ENCODE results near the gene CDC42BPG. TPM values are rescaled to one million over a fixed set of nuclear protein-coding genes. Genes with fewer than 3 reads are reported as not detected.

Gene CDC42BPG
- total and polyA plus RNA-seq, 3 experiments from 2014 or later: 0.52 to 2.3 (median 0.66) TPM

GRCh38 chr11:64879244-64879900, 34.9 kb upstream of the CDC42BPG start:
- Mint-ChIP-seq H3K4me3 (peak overlapping the region; percentile 98 to 100 (median 99)), H3K27me3 (peaks cover 0 to 10% of the 10 kb centered on the region in 2 donors), H3K36me3 (peaks cover 6 to 41% (median 6%) of the 10 kb centered on the region in 3 donors), H3K4me1 (peaks cover 55 to 70% (median 60%) of the 10 kb centered on the region in 3 donors), H3K27ac (peak overlapping the region; percentile 91 to 99 (median 97)), H3K9me3 (no peaks in the 10 kb centered on the region)
- H3K36me3 ChIP-seq (ENCODE audit: insufficient read depth, low read length): peaks cover 14% of the 10 kb centered on the region
- H3K4me1 ChIP-seq (ENCODE audit: insufficient read depth, low read length): peaks cover 54% of the 10 kb centered on the region
- peak overlapping the region; percentile 86 for H3K27ac ChIP-seq (ENCODE audit: low read depth, low read length)
- no peaks in the 10 kb centered on the region for H3K27me3 ChIP-seq (ENCODE audit: insufficient read depth, low read length, poor library complexity, severe bottlenecking)
- CTCF ChIA-PET: interaction anchor here (0.7 to 29.6 kb wide), 4 partner anchors 8 to 135 kb away, joined by 3 to 1256 read pairs (median 34); partner anchors contain the start of genes CDC42BPG and RASGRP2
- H3K4me3 ChIP-seq (ENCODE audit: low read length): peak overlapping the region; percentile 77
- POLR2A ChIA-PET: interaction anchor here (0.6 to 14.7 kb wide), 9 partner anchors 9 to 242 kb away, joined by 3 to 569 read pairs (median 4); partner anchors contain the start of genes CDC42BPG, PPP2R5B and SF1
- no peaks in the 10 kb centered on the region for H3K9me3 ChIP-seq (ENCODE audit: low read length)
- DNase-seq: no peak

GRCh38 chr11:64878494-64879243, 34.2 kb upstream of the CDC42BPG start, which contains the start of gene EHD1:
EHD1 (minus strand) TSS chr11:64878621; CDS start chr11:64878464, 157 bp downstream.
- peaks cover 58% of the 10 kb centered on the region for H3K4me1 ChIP-seq (ENCODE audit: insufficient read depth, low read length)
- no peaks in the 10 kb centered on the region for H3K27me3 ChIP-seq (ENCODE audit: insufficient read depth, low read length, poor library complexity, severe bottlenecking)
- ChIA-PET CTCF (interaction anchor here (0.7 to 29.6 kb wide), 4 partner anchors 9 to 135 kb away, joined by 3 to 1256 read pairs (median 34); partner anchors contain the start of genes CDC42BPG and RASGRP2), POLR2A (interaction anchor here (0.6 to 14.7 kb wide), 14 partner anchors 8 to 784 kb away, joined by 3 to 569 read pairs (median 4); partner anchors contain the start of genes CDC42BPG, PPP2R5B, RELA and SF1)
- Mint-ChIP-seq H3K4me1 (peaks cover 59 to 67% (median 62%) of the 10 kb centered on the region in 3 donors), H3K36me3 (peaks cover 6 to 45% (median 8%) of the 10 kb centered on the region in 3 donors), H3K27me3 (peaks cover 0 to 10% of the 10 kb centered on the region in 2 donors), H3K4me3 (peak within 1 kb of the TSS; percentile 98 to 100 (median 99)), H3K27ac (peak within 1 kb of the TSS; percentile 91 to 99 (median 98)), H3K9me3 (no peaks in the 10 kb centered on the region)
- H3K4me3 ChIP-seq (ENCODE audit: low read length): peak within 1 kb of the TSS; percentile 99
- peak within 1 kb of the TSS; percentile 86 for H3K27ac ChIP-seq (ENCODE audit: low read depth, low read length)
- H3K9me3 ChIP-seq (ENCODE audit: low read length): no peaks in the 10 kb centered on the region
- peaks cover 16% of the 10 kb centered on the region for H3K36me3 ChIP-seq (ENCODE audit: insufficient read depth, low read length)
- peak; percentile 99 to 100 (median 100) for DNase-seq

- H3K27ac ChIP-seq (ENCODE audit: low read depth, low read length): peak overlapping the region; percentile 76
- peaks cover 21% of the 10 kb centered on the region for H3K36me3 ChIP-seq (ENCODE audit: insufficient read depth, low read length)
- no peaks in the 10 kb centered on the region for H3K9me3 ChIP-seq (ENCODE audit: low read length)
- ChIA-PET CTCF (interaction anchor here (4.0 to 29.6 kb wide), 3 partner anchors 9 to 23 kb away, joined by 24 to 1256 read pairs (median 44); partner anchors contain the start of gene CDC42BPG), POLR2A (interaction anchor here (0.6 to 14.7 kb wide), 11 partner anchors 9 to 784 kb away, joined by 3 to 569 read pairs (median 5); partner anchors contain the start of genes CDC42BPG, RELA, SF1 and ZNHIT2)
- Mint-ChIP-seq H3K36me3 (peaks cover 6 to 50% (median 8%) of the 10 kb centered on the region in 3 donors), H3K4me3 (peak overlapping the region; percentile 98 to 100 (median 99)), H3K9me3 (no peaks in the 10 kb centered on the region), H3K4me1 (peaks cover 62 to 67% (median 63%) of the 10 kb centered on the region in 3 donors), H3K27ac (peak overlapping the region; percentile 91 to 99 (median 96)), H3K27me3 (peaks cover 0 to 10% of the 10 kb centered on the region in 2 donors)
- DNase-seq: no peak
- peak overlapping the region; percentile 99 for H3K4me3 ChIP-seq (ENCODE audit: low read length)
- H3K27me3 ChIP-seq (ENCODE audit: insufficient read depth, low read length, poor library complexity, severe bottlenecking): no peaks in the 10 kb centered on the region
- H3K4me1 ChIP-seq (ENCODE audit: insufficient read depth, low read length): peaks cover 63% of the 10 kb centered on the region
These were observed 33.7 kb upstream of the CDC42BPG start for GRCh38 chr11:64878223-64878493.

GRCh38 chr11:64877390-64878222, 33.2 kb upstream of the CDC42BPG start:
- Mint-ChIP-seq H3K27ac (peak overlapping the region; percentile 91 to 99 (median 96)), H3K4me3 (peak overlapping the region; percentile 98 to 100 (median 99)), H3K4me1 (peaks cover 67 to 70% (median 68%) of the 10 kb centered on the region in 3 donors), H3K9me3 (no peaks in the 10 kb centered on the region), H3K27me3 (peaks cover 0 to 10% of the 10 kb centered on the region in 2 donors), H3K36me3 (peaks cover 10 to 55% (median 13%) of the 10 kb centered on the region in 3 donors)
- Histone ChIP-seq H3K4me1 (ENCODE audit: insufficient read depth, low read length) (peaks cover 69% of the 10 kb centered on the region), H3K4me3 (ENCODE audit: low read length) (peak overlapping the region; percentile 99), H3K27ac (ENCODE audit: low read depth, low read length) (peak overlapping the region; percentile 76), H3K27me3 (ENCODE audit: insufficient read depth, low read length, poor library complexity, severe bottlenecking) (no peaks in the 10 kb centered on the region), H3K36me3 (ENCODE audit: insufficient read depth, low read length) (peaks cover 27% of the 10 kb centered on the region), H3K9me3 (ENCODE audit: low read length) (no peaks in the 10 kb centered on the region)
- POLR2A ChIA-PET: interaction anchor here (0.6 to 14.7 kb wide), 12 partner anchors 9 to 785 kb away, joined by 3 to 569 read pairs (median 4); partner anchors contain the start of genes ARL2, CDC42BPG, RELA and SF1
- DNase-seq: peak in 1 of 5 donors; percentile 29
- CTCF ChIA-PET: interaction anchor here (0.7 to 29.6 kb wide), 4 partner anchors 10 to 240 kb away, joined by 3 to 1256 read pairs (median 34); partner anchors contain the start of genes CDC42BPG and ZNHIT2

- peak overlapping the region; percentile 92 to 99 (median 96) for H3K27ac Mint-ChIP-seq
These were observed 32.4 kb upstream of the CDC42BPG start for GRCh38 chr11:64876835-64877341.

GRCh38 chr11:64876229-64876750, 31.8 kb upstream of the CDC42BPG start:
- H3K9me3 Mint-ChIP-seq: no peaks in the 10 kb centered on the region
- Histone ChIP-seq H3K4me1 (ENCODE audit: insufficient read depth, low read length) (peaks cover 79% of the 10 kb centered on the region), H3K4me3 (ENCODE audit: low read length) (peak overlapping the region; percentile 99), H3K9me3 (ENCODE audit: low read length) (no peaks in the 10 kb centered on the region), H3K36me3 (ENCODE audit: insufficient read depth, low read length) (peaks cover 38% of the 10 kb centered on the region), H3K27ac (ENCODE audit: low read depth, low read length) (peak overlapping the region; percentile 76), H3K27me3 (ENCODE audit: insufficient read depth, low read length, poor library complexity, severe bottlenecking) (no peaks in the 10 kb centered on the region)
- POLR2A ChIA-PET: interaction anchor here (1.9 to 14.7 kb wide), 2 partner anchors 18 to 98 kb away, joined by 8 to 569 read pairs; partner anchors contain the start of gene SF1
- H3K4me1 Mint-ChIP-seq: peaks cover 74 to 79% (median 78%) of the 10 kb centered on the region in 3 donors
- peaks cover 11 to 67% (median 16%) of the 10 kb centered on the region in 3 donors for H3K36me3 Mint-ChIP-seq
- CTCF ChIA-PET: interaction anchor here (2.1 to 29.6 kb wide), 5 partner anchors 11 to 22 kb away, joined by 6 to 1256 read pairs (median 24); partner anchors contain the start of gene CDC42BPG
- peak overlapping the region; percentile 92 to 99 (median 96) for H3K27ac Mint-ChIP-seq
- peak overlapping the region; percentile 98 to 100 (median 99) for H3K4me3 Mint-ChIP-seq
- H3K27me3 Mint-ChIP-seq: peaks cover 0 to 10% of the 10 kb centered on the region in 2 donors
- DNase-seq: peak in 1 of 5 donors; percentile 31

More at GRCh38 chr11:64876835-64877341, 32.4 kb upstream of the CDC42BPG start:
- no peak for DNase-seq
- Histone ChIP-seq H3K4me1 (ENCODE audit: insufficient read depth, low read length) (peaks cover 76% of the 10 kb centered on the region), H3K36me3 (ENCODE audit: insufficient read depth, low read length) (peaks cover 32% of the 10 kb centered on the region), H3K9me3 (ENCODE audit: low read length) (no peaks in the 10 kb centered on the region), H3K27ac (ENCODE audit: low read depth, low read length) (peak overlapping the region; percentile 76), H3K4me3 (ENCODE audit: low read length) (peak overlapping the region; percentile 99), H3K27me3 (ENCODE audit: insufficient read depth, low read length, poor library complexity, severe bottlenecking) (no peaks in the 10 kb centered on the region)
- H3K4me1 Mint-ChIP-seq: peaks cover 72 to 76% (median 76%) of the 10 kb centered on the region in 3 donors
- peaks cover 11 to 62% (median 14%) of the 10 kb centered on the region in 3 donors for H3K36me3 Mint-ChIP-seq
- H3K27me3 Mint-ChIP-seq: peaks cover 0 to 10% of the 10 kb centered on the region in 2 donors
- ChIA-PET POLR2A (interaction anchor here (0.8 to 14.7 kb wide), 4 partner anchors 18 to 241 kb away, joined by 3 to 569 read pairs (median 6); partner anchors contain the start of genes ARL2, SF1 and ZNHIT2), CTCF (interaction anchor here (0.7 to 29.6 kb wide), 4 partner anchors 11 to 240 kb away, joined by 3 to 1256 read pairs (median 34); partner anchors contain the start of genes CDC42BPG and ZNHIT2)
- no peaks in the 10 kb centered on the region for H3K9me3 Mint-ChIP-seq
- peak overlapping the region; percentile 98 to 100 (median 99) for H3K4me3 Mint-ChIP-seq

Measured in CD8-positive, alpha-beta memory T cell (primary cell).